Measurements from ENCODE around the gene MRPL12. TPM values are rescaled to one million over a fixed set of nuclear protein-coding genes. Genes with fewer than 3 reads are reported as not detected.
A peak's percentile ranks its signal among the peaks of the same experiment; 100 is the strongest.

MRPL12 gene
- total and polyA plus RNA-seq, 2 of the 13 experiments (the other 11 are each of a cell fraction or from before 2014, with no cell fraction given) = 39.1 to 94.1 TPM

DNA sequence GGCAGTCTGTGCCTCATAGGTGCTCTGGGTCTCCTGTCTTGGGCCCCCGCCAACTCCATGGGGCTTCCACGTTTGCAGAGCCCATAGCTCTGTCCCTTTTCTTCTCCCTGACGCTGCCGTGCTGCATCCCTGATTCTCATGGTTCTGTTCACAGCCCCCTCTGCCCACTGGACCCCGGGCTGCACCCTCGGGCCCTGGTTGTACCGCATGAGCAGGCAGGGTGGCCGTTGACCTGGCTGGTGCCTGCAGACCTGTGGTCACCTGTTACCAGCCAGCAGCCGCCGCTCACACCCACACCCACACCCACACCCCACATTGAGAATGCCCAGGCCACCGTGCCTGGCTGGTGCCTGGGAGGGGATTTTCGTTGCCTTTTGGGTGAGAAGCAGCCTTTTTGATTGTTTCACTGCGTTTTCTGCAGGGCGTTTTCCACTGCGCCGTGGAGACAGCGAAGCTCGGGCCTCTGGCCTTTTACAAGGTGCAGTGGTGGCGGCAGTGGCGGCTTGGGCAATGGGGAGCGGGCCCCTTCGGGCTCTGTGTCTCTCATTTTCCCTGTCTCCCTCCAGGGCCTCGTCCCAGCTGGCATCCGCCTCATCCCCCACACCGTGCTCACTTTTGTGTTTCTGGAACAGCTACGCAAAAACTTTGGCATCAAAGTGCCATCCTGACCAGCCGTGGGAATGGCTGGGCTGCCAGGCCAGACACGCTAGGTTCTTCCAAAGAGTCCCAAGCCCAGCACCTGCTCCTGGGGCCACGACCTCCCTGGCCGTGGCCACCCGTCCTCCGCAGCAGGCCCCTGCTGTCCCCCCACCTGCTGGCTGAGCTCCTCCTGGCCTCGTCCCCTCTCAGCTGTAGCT is 16.5 kb downstream of the MRPL12 start:
- H2AFZ ChIP-seq (ENCODE audit: low read length) = no peak overlapping the region
- peak; percentile 56 for TF ChIP-seq RBFOX2 (IDR thresholded peaks at IDR 0.05; ENCODE audit: low read depth, low read length)
- no peak for TF ChIP-seq NFKBIZ (CRISPR knock-in tag; IDR thresholded peaks at IDR 0.05)
- no peak for TF ChIP-seq MIER3 (CRISPR knock-in tag; IDR thresholded peaks at IDR 0.05; ENCODE audit: borderline replicate concordance)
- 0 out of 2 replicates have a peak, but pooled peaks have one; percentile 7 for TF ChIP-seq PHF8 (CRISPR knock-in tag; IDR thresholded peaks at IDR 0.05)
- TF ChIP-seq ZNF564 (CRISPR knock-in tag; IDR thresholded peaks at IDR 0.05) = no peak
- no peak for TF ChIP-seq RNF2 (conservative IDR thresholded peaks at IDR 0.05; ENCODE audit: low read depth)
- no peak for TF ChIP-seq TOPORS (CRISPR knock-in tag; IDR thresholded peaks at IDR 0.05)
- 0 out of 2 replicates have a peak, but pooled peaks have one; percentile 12 for TF ChIP-seq RFX5 (IDR thresholded peaks at IDR 0.05; ENCODE audit: low read depth, low read length)
- TF ChIP-seq POGZ (CRISPR knock-in tag; IDR thresholded peaks at IDR 0.05) = no peak
- no peak for TF ChIP-seq HNF4G (IDR thresholded peaks at IDR 0.05; ENCODE audit: borderline replicate concordance, low read depth, low read length)
- TF ChIP-seq HNF4G (CRISPR knock-in tag; IDR thresholded peaks at IDR 0.05; ENCODE audit: borderline replicate concordance, low read depth) = no peak
- no peak for TF ChIP-seq ZNF792 (CRISPR knock-in tag; IDR thresholded peaks at IDR 0.05)
- TF ChIP-seq JUND (CRISPR knock-in tag; IDR thresholded peaks at IDR 0.05) = no peak
- no peak for TF ChIP-seq ERF (CRISPR knock-in tag; IDR thresholded peaks at IDR 0.05)
- peak; percentile 48 for TF ChIP-seq AGO2 (optimal IDR thresholded peaks at IDR 0.05; ENCODE audit: low read depth, low read length)
- TF ChIP-seq SP5 (CRISPR knock-in tag; IDR thresholded peaks at IDR 0.05; ENCODE audit: borderline replicate concordance, low read depth) = no peak
- no peaks in the 10 kb centered on the region for H4K20me1 ChIP-seq (ENCODE audit: insufficient read depth, low read length)
- no peaks in the 10 kb centered on the region for H3K27me3 ChIP-seq (ENCODE audit: control insufficient read depth in 1 of 2, insufficient read depth in 2 of 2, low read length in 2 of 2)
- POLR2A ChIA-PET = interaction anchor here (0.8 kb wide), 1 partner anchor 8 kb away, joined by 3 read pairs; no protein-coding TSS in a partner anchor
- no TSS peak for BruUV-seq (replicated peaks)
- ATAC-seq = no peak
- intact Hi-C loops (cut with micrococcal nuclease; ENCODE audit: unreplicated experiment) (no loop called here), in situ Hi-C loops (cut with HindIII; ENCODE audit: extremely low pct_ligation_motif_present, low pct_unique_long_range_greater_than_20kb) (no loop called here)
- no peak overlapping the region for H3K4me2 ChIP-seq (ENCODE audit: low read depth, low read length)
- peaks cover 19 to 47% of the 10 kb centered on the region in 2 experiments for H3K36me3 ChIP-seq (replicated peaks in 1 of 2; ENCODE audit: control insufficient read depth in 1 of 2, insufficient read depth in 2 of 2, low read length in 2 of 2)
- H3K9ac ChIP-seq (ENCODE audit: insufficient read depth, low read depth, low read length) = no peak overlapping the region
- no peak for DNase-seq (ENCODE audit: low spot score)
- CTCF ChIA-PET (ENCODE audit: low intra/inter-chr PET ratio, low total read pairs) = no interaction called here
- no peak overlapping the region for H3K27ac ChIP-seq (ENCODE audit: extremely low read length, insufficient read depth, low read length)
- FAIRE-seq = no peak
- H3K4me1 ChIP-seq (ENCODE audit: insufficient read depth, low read length) = peaks cover 30% of the 10 kb centered on the region
- 92% methylated on average over 32 of the region's 33 CpGs for WGBS (ENCODE audit: low lambda C conversion rate)
- H3K79me2 ChIP-seq (ENCODE audit: insufficient read depth, low read length) = peaks cover 10% of the 10 kb centered on the region
- no peak overlapping the region for H3K4me3 ChIP-seq (replicated peaks in 1 of 3; ENCODE audit: insufficient read depth in 1 of 3, low read depth in 2 of 3, low read length in 3 of 3)
- no peaks in the 10 kb centered on the region for H3K9me3 ChIP-seq (ENCODE audit: low read length)

All from HepG2 (cell line).